DMS79 (cell line): ENCODE measurements around the gene URI1.

Source experiments
- DNase-seq: peaks from one replicate; lab custom pipeline; 2025; lab: John Stamatoyannopoulos, UW

Gene URI1

DNA sequence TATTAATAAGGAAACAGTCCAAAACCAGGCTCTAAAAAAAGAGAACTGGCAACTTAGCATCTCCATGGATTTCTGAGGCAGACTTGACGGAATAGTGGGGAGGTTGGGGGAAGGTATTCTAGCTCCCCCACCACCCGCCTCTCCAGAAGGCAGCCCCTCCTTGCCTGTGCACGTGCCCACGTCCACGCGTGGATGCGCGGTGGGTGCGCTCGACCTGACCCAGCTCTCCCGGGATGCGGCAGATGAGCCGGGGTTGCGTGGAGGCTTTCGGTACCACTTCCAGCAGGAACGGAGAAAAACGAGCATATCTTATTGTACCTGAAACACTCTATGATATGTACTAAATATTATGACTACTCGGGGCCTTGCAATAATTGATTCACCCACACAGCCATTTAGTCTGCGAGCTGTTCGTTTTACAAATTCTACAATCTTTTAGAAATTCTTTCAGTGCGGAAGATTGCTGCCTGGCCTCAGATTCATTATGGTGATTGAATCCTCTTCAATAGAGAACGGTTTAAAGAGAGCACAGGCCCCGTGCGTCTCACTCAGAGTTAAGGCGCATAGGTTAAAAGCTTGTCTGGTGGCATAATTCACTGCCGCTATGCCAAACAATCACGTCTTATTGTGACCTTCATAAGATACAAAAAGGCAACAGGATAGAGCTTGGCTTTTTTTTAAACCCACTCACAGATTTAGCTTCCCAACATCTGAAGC is 117.9 kb downstream of the URI1 start:
- no peak for DNase-seq

GRCh38 chr19:30060531-30061222 is 118.6 kb downstream of the URI1 start:
- no peak for DNase-seq

- no peak for DNase-seq
Measured at GRCh38 chr19:30061223-30062064, 119.4 kb downstream of the URI1 start.

DNA sequence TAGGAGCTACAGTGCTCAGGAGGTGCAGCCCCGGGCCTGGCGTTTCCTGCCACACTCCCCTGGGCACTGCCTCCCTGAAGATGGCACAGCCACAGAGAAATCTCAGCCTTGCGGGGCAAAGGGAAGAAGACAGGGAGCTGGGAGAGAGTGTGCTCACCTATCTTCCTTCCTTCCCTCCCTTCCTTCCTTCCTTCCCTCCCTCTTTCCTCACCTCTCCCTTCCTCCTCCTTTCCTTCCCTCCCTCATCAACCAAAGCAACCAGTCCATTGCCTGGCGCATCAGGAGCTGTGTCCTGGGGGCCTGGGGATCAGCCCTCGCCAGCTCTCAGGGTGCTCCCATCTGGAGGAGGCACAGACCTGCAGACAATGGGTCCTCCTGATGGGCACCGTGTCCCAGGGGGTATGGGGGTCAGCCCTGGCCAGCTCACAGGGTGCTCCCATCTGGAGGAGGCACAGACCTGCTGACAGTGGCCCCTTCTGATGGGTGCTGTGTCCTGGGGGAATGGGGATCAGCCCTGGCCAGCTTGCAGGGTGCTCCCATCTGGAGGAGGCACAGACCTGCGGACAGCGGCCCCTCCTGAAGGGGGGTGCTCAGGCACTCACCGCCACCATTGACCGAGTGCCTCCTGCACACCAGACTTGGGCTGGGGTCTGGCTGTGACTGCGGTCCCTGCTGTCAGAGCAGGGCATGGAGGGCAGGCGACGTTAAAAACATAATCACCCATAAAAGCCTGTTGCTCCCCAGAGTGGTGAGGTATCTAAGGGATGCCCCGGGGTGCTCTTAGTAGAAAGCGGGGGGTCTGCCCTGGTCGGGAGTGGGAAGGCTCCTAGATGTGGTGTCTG is 120.2 kb downstream of the URI1 start:
- no peak for DNase-seq

GRCh38 chr19:30062907-30063649 is 121.0 kb downstream of the URI1 start:
- DNase-seq, result no peak

GRCh38 chr19:30063650-30064347 is 121.8 kb downstream of the URI1 start:
- no peak for DNase-seq

- no peak for DNase-seq
Measured at GRCh38 chr19:30064348-30064699, 122.3 kb downstream of the URI1 start.

DNA sequence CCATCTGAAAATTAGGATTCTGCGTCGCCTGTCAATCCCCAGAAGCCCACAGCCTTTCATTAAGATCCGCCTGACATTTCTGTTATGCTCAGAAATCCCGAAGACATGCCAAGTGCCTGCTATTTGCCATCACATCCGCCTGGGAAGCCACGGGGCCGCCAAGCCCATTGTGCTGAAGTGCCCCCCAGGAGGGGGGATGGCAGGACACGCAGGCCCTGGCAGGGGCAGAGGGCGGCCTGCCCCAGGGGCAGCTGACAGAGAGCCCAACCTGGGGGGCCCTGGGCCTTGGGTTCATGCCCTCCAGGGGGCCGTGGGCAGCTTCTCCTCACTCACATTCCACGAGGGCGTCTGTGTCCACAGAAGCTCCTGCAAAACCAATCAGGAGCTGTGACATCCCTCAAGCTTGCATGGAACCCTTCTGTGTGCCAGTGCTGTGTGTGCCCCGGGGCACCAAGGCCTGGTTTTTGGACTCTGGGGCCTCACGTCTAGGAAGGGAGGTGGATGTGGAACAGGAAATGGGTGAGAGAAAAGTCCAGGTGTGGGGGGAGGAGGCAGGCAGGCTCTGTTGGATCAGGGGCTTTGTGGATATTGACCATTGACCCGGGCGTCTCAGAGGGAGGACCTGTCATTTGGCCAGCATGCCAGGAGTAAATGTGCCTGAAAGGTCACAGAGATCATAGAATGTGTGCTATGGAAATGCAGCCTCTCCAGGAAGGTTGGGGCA is 122.9 kb downstream of the URI1 start:
- DNase-seq, result no peak

DNA sequence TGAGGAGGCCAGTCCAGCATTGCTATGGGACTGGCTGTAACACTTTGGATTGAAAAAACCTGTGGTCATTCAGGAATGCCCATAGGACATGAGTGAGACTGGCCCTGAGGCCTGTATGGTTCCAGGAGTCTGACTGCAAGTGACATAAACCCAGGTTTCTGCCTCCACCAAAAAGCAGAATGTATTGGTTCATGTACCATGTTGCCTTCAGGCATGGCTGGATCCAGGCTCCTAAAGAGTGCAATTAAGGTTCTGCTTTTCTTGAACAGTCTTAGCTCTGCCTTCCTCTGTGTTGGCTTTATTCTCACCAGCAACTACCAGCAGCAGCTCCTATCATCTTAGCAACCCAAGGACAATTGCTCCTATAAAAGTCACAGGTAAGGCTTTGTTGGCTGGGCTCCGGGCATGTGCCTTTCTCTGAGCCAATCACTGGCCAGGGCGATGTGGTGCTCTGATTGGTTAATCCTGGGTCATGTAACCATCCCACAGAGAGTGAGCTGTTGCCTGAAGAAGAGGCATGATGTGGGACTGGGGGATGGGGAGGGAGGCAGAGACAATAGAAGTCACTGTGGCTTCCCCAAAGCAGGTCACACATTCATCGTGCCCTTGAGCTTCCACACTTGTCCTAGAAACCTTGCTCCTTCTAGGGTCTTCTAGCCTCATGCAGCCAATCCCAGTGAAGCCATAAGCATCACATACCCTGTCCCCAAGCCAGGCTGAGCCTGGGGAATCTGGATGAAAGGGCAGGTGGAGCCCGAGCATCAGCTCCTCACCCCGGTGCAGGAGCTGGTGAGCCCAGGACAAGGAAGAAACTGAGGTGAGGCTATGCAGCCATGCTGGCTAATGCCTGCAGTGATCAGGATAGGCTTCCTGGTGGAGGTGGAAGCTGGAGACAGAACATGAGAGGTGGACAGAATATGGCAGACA is 123.9 kb downstream of the URI1 start:
- no peak for DNase-seq
